Stimulated activated CD4-positive, alpha-beta T cell treated with anti-CD3 and anti-CD28 coated beads, TNF-alpha, amount 100 ng/mL, for 4 hours (primary cell): ENCODE data around the gene LZTR1.
"Not testable (repeated sequence)": the region's sequence is repeated elsewhere in the genome, so short reads cannot be mapped to it uniquely, and the experiment has no call there.

Source experiments
- DNase-seq, 3 experiments: peaks; one replicate each; pipeline ENCODE4 v3.0.0-alpha.2; 2020; ENCODE audit warnings: low read depth in 3 of 3

LZTR1 gene

GRCh38 chr22:20981787-20982562 lies at the start of gene LZTR1:
Gene LZTR1, plus strand, starts transcription at chr22:20982297. Its CDS starts 75 bp downstream, at chr22:20982372.
- peak; percentile 38 to 63 (median 47) for DNase-seq

- no peak for DNase-seq
These were observed 48.2 kb upstream of the LZTR1 start for GRCh38 chr22:20933910-20934309.

- not testable (repeated sequence) for DNase-seq
These were observed 47.0 kb upstream of the LZTR1 start for GRCh38 chr22:20935049-20935448.

GRCh38 chr22:20935780-20936539 lies 46.1 kb upstream of the LZTR1 start:
- not testable (repeated sequence) for DNase-seq

GRCh38 chr22:20937031-20937793 lies 44.9 kb upstream of the LZTR1 start:
- no peak for DNase-seq

GRCh38 chr22:20937794-20938671 lies 44.1 kb upstream of the LZTR1 start:
- no peak for DNase-seq

- DNase-seq: not testable (repeated sequence)
These were observed 42.5 kb upstream of the LZTR1 start for GRCh38 chr22:20939457-20940185.

- DNase-seq: no peak
These were observed 41.9 kb upstream of the LZTR1 start for GRCh38 chr22:20940186-20940651.

- DNase-seq: no peak
These were observed 41.2 kb upstream of the LZTR1 start for GRCh38 chr22:20940904-20941385.

- not testable (repeated sequence) for DNase-seq
These were observed 39.7 kb upstream of the LZTR1 start for GRCh38 chr22:20942203-20942902.

- DNase-seq: no peak
These were observed 38.8 kb upstream of the LZTR1 start for GRCh38 chr22:20943104-20943933.

- DNase-seq: no peak
These were observed 38.1 kb upstream of the LZTR1 start for GRCh38 chr22:20944042-20944441.

- no peak for DNase-seq
These were observed 36.5 kb upstream of the LZTR1 start for GRCh38 chr22:20945578-20945934.

GRCh38 chr22:20946080-20946986 lies 35.8 kb upstream of the LZTR1 start:
- DNase-seq: no peak

GRCh38 chr22:20946991-20947390 lies 35.1 kb upstream of the LZTR1 start:
- DNase-seq: no peak

GRCh38 chr22:20948450-20948849 lies 33.6 kb upstream of the LZTR1 start:
- no peak for DNase-seq

- DNase-seq: no peak
These were observed 33.1 kb upstream of the LZTR1 start for GRCh38 chr22:20948989-20949388.

- DNase-seq: no peak
These were observed 32.4 kb upstream of the LZTR1 start for GRCh38 chr22:20949698-20950183.
